ENCODE results near the gene RFX2. TPM values are rescaled to one million over a fixed set of nuclear protein-coding genes. Genes with fewer than 3 reads are reported as not detected.
"Not testable (repeated sequence)": the region's sequence is repeated elsewhere in the genome, so short reads cannot be mapped to it uniquely, and the experiment has no call there.

RFX2 gene
- total RNA-seq, 6 experiments from 2014 or later = 6.3 to 9.5 (median 6.9) TPM

DNA sequence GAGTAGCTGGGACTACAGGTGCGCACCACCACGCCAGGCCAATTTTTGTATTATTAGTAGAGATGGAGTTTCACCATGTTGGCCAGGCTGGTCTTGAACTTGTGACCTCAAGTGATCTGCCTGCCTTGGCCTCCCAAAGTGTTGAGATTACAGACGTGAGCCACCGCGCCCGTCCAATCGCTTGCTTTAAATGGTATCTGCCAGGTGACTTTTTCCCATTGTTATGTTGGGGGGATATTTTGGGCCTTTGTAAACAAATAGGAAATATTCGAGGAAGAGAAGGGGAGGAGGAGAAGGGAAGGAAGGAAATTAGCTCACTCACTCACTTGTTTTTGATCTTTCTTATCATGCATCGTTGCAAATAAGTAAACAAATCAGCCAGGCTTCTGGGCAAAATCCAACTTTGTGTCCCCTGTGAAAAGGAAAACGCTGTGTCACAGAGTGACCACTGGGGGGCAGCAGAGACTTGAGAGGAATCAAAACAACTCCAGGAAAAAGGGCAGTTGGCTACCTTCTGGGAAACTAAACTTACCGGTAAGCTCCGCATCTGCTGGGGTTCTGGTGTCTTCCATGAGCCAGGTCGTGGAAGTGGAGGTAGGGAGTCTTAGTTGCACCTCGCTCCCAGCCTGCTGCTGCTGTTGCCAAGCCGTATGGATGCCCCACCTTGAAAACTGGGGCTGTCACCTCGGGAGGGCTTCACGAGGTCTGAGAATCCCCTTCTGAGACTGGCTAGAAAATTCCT lies 123.1 kb downstream of the RFX2 start:
- Mint-ChIP-seq H3K4me3 (peak overlapping the region; percentile 83), H3K4me1 (ENCODE audit: low read depth) (peaks cover 35% of the 10 kb centered on the region)
- peak; percentile 66 for DNase-seq

DNA sequence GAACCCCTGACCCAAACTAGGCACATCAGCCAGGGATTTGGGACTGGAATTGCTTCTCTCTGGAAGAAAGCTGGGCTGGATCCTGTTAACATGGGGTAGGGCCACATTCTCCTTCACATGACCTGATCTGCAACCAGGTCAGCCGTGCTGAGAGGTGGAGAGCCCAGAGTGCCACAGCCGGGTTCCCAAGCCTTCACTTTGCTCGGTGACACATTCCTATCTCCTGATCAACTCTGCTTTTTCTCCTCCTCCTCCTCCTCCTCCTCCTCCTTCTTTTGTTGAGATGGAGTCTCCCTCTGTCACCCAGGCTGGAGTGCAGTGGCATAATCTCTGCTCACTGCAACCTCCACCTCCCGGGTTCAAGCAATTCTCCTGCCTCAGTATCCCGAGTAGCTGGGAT lies 124.5 kb downstream of the RFX2 start:
- H3K27ac Mint-ChIP-seq = peak overlapping the region; percentile 86; the same call in 1 of the 2 replicates
- H3K4me3 Mint-ChIP-seq, DNase-seq: not testable (repeated sequence)

More for the DNA sequence above, 123.1 kb downstream of the RFX2 start:
- Mint-ChIP-seq H3K9me3 (no peaks in the 10 kb centered on the region), H3K27me3 (ENCODE audit: insufficient read depth) (peaks cover 2% of the 10 kb centered on the region), H3K36me3 (ENCODE audit: low read depth) (peaks cover 4% of the 10 kb centered on the region; the same call in 1 of the 2 replicates), H3K27ac (peak overlapping the region; percentile 28; the same call in 1 of the 2 replicates)
- TF ChIP-seq, protein P1, sequence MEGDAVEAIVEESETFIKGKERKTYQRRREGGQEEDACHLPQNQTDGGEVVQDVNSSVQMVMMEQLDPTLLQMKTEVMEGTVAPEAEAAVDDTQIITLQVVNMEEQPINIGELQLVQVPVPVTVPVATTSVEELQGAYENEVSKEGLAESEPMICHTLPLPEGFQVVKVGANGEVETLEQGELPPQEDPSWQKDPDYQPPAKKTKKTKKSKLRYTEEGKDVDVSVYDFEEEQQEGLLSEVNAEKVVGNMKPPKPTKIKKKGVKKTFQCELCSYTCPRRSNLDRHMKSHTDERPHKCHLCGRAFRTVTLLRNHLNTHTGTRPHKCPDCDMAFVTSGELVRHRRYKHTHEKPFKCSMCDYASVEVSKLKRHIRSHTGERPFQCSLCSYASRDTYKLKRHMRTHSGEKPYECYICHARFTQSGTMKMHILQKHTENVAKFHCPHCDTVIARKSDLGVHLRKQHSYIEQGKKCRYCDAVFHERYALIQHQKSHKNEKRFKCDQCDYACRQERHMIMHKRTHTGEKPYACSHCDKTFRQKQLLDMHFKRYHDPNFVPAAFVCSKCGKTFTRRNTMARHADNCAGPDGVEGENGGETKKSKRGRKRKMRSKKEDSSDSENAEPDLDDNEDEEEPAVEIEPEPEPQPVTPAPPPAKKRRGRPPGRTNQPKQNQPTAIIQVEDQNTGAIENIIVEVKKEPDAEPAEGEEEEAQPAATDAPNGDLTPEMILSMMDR (IDR thresholded peaks at IDR 0.05) = peak; percentile 96

DNA sequence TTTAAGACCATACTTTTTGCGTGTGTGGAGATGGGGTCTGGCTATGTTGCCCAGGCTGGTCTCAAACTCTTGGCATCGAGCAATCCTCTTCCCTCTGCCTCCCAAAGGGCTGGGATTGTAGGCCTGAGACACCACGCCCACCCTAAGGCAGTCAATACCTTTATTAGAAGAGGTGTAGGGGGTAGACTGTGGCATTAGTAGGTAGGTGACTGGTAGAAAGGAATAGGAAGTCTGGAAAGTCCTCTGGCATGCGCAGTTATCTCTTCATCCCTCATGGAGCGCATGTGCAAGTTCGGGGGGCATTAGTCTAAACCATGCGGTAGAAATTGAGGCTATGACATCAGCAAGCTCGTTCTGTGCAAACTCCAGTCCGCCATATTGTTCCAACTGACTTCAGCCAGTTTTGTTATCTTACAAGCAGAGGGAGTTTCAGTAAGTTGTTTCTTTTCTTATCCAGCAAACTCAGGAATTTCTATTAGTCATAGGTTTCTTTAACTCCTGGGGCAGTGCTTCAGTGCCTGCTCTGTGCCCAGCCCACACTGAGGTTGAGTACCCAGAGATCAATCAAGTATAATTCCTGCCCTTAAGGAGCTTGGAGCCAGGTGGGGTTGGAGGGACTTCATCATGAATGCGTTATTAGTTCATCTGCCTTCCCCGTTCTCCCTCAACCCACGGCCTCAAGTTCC lies 125.1 kb downstream of the RFX2 start:
- peaks cover 2% of the 10 kb centered on the region; the same call in 1 of the 2 replicates for H3K27me3 Mint-ChIP-seq (ENCODE audit: insufficient read depth)
- peaks cover 37% of the 10 kb centered on the region for H3K4me1 Mint-ChIP-seq (ENCODE audit: low read depth)
- TF ChIP-seq, protein P1 (IDR thresholded peaks at IDR 0.05) = no peak
- no peak overlapping the region for H3K4me3 Mint-ChIP-seq
- H3K36me3 Mint-ChIP-seq (ENCODE audit: low read depth) = no peaks in the 10 kb centered on the region
- no peaks in the 10 kb centered on the region for H3K9me3 Mint-ChIP-seq
- peak; percentile 45 for DNase-seq
- H3K27ac Mint-ChIP-seq = peak overlapping the region; percentile 86

More for the DNA sequence above, 124.5 kb downstream of the RFX2 start:
- H3K9me3 Mint-ChIP-seq; H3K27me3 Mint-ChIP-seq (ENCODE audit: insufficient read depth); H3K36me3 Mint-ChIP-seq (ENCODE audit: low read depth): not testable (repeated sequence)
- peaks cover 35% of the 10 kb centered on the region for H3K4me1 Mint-ChIP-seq (ENCODE audit: low read depth)

DNA sequence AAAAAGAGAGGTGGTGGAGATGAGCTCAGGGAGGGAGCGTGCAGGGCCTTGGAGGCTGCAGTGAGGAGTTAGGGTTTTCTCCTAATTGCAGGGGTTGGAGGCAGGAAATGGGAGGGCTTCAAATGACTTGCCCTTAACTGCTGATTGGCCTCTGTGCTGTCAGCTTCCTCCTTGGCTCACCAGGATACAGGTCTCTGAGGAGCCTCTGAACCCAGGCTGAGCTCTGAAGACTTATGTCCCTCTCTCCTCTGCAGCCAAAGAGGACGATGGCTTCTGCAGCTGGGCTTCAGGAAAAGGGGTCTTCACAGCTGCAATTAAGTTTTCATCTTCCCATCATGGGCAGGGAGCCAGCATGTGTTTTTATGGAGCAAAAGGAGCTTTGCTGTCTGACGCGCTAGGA lies 125.7 kb downstream of the RFX2 start:
- TF ChIP-seq, protein P1 (IDR thresholded peaks at IDR 0.05) = no peak
- Mint-ChIP-seq H3K27me3 (ENCODE audit: insufficient read depth) (peaks cover 2% of the 10 kb centered on the region; the same call in 1 of the 2 replicates), H3K4me1 (ENCODE audit: low read depth) (peaks cover 43% of the 10 kb centered on the region), H3K9me3 (no peaks in the 10 kb centered on the region), H3K4me3 (no peak overlapping the region), H3K27ac (peak overlapping the region; percentile 86), H3K36me3 (ENCODE audit: low read depth) (no peaks in the 10 kb centered on the region)
- no peak for DNase-seq

DNA sequence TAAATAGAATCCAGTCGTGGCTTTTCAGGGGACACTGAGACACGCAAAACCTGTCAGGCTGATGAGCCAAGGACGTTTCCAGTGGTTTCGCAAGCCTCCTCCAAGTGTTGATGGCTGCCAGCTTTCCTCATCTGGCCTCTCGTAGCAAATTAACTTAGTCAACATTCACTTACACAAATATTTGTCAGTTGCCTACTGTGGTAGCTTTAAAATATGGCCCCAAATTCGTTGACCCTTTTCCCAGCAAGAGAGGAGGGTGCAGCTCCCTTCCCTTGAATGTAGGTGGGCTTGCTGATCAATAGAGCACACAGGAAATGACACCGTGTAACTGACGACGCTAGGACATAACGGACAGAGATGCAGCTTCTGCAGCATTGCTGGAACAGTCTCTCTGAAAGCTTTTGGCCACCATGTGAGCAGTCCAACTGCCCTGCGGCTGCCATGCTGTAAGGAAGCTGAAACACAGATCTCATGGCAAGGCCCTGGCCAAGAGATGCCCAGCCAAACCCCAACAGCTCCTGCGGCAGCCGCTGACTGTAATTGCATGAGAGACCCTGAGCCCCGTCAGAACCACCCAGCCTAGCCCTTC lies 126.8 kb downstream of the RFX2 start:
- Mint-ChIP-seq H3K4me3 (no peak overlapping the region), H3K27me3 (ENCODE audit: insufficient read depth) (no peaks in the 10 kb centered on the region), H3K9me3 (no peaks in the 10 kb centered on the region), H3K27ac (no peak overlapping the region), H3K4me1 (ENCODE audit: low read depth) (peaks cover 47% of the 10 kb centered on the region), H3K36me3 (ENCODE audit: low read depth) (no peaks in the 10 kb centered on the region)
- TF ChIP-seq, protein P1 (IDR thresholded peaks at IDR 0.05) = no peak
- no peak for DNase-seq

Data from HFFc6 (cell line).